ENCODE data around the gene DDIT3.
"Not testable (repeated sequence)": the region's sequence is repeated elsewhere in the genome, so short reads cannot be mapped to it uniquely, and the experiment has no call there.

The DDIT3 gene

GRCh38 chr12:57524814-57525614 is 4.7 kb upstream of the DDIT3 start:
- DNase-seq = no peak

GRCh38 chr12:57523706-57524614 is 3.6 kb upstream of the DDIT3 start:
- no peak for DNase-seq

GRCh38 chr12:57522887-57523705 is 2.8 kb upstream of the DDIT3 start:
- peak; percentile 52 for DNase-seq

DNA sequence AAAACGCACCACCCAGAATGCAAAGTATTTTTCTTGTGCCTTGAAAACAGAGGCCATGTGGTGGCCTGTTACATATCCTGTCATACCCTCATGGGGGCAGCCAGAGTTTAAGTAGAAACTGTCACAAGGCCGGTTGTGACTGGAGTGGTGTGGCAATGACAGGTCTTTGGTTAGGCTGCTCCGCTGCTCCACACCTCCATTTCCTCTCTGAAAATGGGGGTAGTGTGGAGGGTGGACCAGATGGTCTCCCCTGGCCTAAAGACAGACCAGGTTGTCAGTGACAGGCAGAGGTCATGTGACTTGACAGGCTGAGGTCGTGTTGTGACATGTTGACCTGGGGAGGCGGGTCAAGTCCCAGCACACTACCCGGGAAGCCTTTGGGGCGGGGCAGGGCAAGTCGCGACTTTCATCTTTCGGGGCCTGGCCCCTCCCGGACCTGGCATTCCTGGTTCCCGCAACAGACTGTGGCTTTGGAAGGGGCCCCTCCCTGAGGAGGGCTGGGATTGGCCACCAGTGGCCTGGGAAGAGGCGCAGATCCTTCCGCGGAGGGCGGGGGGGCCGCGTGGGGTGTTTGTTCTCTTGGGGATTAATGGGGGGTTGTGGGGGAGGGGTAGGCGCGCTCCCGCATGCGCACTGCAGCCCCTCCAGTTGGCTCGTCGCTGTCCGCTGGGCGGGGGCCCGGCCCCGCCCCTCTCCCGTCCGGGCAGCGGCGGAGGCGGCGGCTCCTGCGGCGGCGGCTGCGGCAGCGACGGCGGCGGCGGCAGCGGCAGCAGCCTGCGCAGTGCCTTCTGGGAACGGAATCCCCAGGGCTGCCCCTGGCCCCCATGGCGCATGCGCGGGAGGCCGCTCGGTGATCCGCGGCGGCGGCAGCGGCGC is 1.9 kb upstream of the DDIT3 start, which contains the start of gene MBD6:
TSS of gene MBD6 (plus strand) at position 814 of the 876 bp plus-strand sequence. CDS start 1,480 bp downstream, outside the sequence.
- peak; percentile 86 for DNase-seq

GRCh38 chr12:57521525-57522010 is 1.3 kb upstream of the DDIT3 start:
- no peak for DNase-seq

DNA sequence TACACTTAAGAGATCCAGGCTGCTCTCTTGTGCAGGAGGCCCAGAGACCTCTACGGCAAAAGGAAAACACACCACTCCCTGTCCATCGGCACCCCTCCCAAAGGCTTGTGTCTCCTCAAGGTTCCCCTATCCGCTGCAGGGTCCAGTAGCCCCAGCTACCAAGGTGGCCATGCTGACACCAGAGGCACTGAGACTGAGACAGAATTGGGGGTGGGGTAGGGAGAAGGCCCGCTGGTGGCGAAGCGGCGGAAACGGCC is 590 bp downstream of the DDIT3 start:
- DNase-seq = no peak

DNA sequence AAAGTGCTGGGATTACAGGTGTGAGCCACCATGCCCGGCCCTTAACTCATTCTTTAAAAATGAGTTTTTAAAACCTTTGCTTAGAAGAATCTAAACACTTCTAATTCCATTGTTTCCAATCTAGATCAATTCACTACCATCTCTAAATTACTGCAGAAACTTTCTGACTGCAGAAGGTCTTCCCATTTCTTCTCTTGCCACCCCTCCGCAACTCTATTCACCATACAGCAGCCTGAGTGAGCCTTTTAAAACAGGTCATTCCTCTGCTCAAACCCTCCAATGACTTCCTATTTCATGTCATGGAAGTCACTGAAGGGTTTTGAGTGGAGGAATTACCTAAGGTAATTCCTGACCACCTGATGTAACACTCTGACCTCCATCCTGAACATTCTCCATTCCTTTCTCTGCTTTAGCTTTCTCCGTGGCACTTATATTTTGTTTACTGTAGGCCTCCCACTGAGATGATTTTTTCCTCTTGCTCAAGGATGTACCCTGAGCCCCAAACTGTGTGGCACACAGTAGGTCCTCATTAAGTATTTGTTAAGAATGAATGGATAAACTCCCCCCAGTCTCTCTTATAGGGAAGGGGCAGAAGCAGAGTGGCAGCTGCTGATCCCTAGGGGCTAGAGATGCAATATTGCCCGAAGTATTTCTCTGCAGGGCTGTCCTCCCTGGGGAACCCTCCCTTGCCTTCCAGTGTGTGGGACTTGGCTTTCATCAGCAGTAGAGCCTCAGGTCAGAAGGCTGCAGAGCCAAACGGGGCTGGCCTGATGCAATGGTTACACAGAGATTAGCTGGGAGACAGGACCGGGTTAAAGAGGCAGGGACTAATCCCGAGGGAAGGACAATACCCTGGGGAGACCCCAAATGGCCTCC is 1.2 kb downstream of the DDIT3 start:
- no peak for DNase-seq

DNA sequence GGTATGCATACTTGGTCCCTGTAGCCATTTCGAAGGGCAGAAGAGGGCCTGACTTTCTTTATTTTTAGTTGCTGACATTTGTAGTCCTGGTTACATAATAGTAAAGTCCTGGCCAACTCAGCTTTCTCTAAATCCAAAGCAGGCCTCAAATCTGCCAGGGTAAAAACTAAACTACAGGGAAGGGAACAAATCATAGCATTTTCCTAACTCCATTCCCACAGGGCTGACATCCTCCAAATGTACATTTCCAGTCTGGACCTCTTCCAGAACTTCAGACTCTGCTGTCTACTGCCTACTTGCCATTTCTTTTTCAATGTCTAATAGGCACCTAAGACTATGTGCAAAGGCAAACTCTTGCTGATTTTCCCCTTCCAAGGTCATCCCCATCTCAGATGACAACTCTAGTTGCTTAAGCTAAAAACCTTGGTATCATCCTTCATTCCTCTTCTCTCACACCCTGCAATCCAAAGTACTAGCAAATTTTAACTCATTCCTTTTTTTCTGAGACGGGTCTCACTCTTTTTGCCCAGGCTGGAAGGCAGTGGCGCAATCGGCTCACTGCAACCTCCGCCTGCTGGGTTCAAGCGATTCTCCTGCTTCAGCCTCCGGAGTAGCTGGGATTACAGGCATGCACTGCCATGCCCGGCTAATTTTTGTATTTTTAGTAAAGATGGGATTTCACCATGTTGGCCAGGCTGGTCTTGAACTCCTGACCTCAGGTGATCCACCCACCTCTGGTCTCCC is 2.0 kb downstream of the DDIT3 start:
- DNase-seq = no peak

DNA sequence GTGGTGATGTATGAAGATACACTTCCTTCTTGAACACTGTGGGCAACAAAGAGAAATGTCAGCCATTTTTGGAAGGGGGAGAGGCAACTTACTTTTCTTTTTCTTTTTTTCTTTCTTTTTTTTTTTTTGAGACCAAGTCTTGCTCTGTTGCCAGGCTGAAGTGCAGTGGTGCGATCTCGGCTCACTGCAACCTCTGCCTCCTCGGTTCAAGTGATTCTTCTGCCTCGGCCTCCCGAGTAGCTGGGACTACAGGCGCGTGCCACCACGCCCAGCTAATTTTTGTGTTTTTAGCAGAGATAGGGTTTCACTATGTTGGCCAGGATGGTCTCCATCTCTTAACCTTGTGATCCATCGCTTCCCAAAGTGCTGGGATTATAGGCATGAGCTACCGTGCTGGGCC is 2.6 kb downstream of the DDIT3 start:
- not testable (repeated sequence) for DNase-seq

DNA sequence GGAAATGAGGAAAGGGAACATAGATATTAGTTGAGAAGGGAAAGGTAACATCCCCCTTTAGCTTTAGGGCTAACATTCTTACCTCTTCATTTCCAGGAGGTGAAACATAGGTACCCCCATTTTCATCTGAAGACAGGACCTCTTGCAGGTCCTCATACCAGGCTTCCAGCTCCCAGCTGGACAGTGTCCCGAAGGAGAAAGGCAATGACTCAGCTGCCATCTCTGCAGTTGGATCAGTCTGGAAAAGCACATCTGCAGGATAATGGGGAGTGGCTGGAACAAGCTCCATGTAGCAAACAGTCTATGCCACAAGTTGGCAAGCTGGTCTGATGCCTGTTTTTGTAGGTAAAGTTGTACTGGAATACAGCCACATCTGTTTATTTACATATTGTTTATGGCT is 3.1 kb downstream of the DDIT3 start:
- no peak for DNase-seq

DNA sequence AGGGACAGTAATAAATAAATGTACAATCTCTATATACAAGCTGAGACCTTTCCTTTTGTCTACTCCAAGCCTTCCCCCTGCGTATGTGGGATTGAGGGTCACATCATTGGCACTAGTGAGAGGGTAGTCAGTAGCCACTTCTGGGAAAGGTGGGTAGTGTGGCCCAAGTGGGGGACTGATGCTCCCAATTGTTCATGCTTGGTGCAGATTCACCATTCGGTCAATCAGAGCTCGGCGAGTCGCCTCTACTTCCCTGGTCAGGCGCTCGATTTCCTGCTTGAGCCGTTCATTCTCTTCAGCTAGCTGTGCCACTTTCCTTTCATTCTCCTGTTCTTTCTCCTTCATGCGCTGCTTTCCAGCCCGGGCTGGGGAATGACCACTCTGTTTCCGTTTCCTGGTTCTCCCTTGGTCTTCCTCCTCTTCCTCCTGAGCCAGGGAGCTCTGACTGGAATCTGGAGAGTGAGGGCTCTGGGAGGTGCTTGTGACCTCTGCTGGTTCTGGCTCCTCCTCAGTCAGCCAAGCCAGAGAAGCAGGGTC is 3.6 kb downstream of the DDIT3 start:
- DNase-seq = no peak

- DNase-seq = no peak
Observed at GRCh38 chr12:57515934-57516541, 4.3 kb downstream of the DDIT3 start.

DNA sequence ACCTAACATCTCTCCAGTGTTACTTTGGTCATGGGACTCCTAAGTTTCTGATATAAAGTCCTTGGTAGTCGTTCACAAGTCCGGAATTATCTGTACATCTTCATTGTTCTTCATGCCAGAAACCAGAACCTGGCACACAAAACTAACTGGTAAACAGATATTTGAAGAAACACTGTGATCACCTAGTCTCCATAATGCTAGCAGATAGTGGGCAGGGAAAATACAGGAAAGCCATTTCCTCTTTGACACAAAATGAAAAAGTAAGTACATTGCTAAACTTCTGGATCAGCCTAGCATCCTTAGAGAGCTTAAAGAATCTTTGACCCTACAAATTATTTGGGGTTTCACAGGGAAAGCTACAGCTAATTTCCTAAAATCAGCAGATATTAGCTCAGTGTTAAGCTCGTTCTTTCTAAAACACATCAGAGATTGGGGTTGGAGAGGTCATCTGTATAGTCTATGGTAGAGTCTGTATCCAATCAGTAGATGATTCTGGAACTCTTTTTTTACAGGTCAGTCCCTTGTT is 4.8 kb downstream of the DDIT3 start:
- no peak for DNase-seq

GRCh38 chr12:57514720-57515407 is 5.5 kb downstream of the DDIT3 start:
- DNase-seq = no peak

- not testable (repeated sequence) for DNase-seq
Observed at GRCh38 chr12:57514246-57514645, 6.1 kb downstream of the DDIT3 start.

DNA sequence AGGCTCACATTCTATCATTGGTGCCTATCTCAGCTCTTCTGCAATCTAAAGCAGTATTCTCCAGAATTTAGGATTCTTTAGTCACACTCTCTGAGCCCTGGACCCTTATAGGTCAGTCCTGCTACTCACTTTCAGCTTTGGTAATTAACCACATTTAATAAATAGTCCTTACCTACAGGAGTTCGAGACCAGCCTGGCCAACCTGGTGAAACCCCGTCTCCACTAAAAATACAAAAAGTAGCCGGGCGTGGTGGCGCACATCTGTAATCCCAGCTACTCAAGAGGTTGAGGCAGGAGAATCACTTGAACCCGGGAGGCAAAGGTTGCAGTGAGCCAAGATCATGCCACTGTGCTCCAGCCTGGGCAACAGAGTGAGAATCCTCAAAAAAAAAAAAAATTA is 6.6 kb downstream of the DDIT3 start:
- not testable (repeated sequence) for DNase-seq

DNA sequence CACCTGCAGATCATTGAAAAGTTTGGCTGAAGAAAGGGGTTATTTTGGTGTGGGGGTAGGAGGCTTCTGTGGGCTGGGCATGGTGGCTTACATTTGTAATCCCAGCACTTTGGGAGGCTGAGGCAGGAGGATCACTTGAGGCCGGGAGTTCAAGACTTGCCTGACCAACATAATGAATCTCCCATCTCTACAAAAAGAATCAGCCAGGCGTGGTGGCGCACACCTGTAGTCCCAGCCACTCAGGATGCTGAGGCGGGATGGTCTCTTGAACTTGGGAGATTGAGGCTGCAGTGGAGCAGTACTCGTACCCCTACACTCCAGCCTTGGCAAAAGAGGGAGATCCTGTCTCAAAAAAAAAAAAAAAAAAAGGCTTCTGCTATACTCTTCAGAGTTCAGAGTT is 7.0 kb downstream of the DDIT3 start:
- DNase-seq = no peak

DNA sequence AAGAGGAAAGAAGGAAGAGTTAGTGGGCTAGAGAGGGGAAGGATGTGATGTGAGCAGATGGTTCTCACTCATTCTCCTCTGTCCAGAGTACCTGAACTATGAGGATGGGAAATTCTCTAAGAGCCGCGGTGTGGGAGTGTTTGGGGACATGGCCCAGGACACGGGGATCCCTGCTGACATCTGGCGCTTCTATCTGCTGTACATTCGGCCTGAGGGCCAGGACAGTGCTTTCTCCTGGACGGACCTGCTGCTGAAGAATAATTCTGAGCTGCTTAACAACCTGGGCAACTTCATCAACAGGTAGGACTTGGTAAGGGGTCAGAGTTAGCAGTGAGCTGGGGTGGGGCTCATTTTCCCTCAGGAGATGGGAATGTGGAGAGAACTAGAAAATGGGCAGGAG is 7.6 kb downstream of the DDIT3 start:
- DNase-seq = no peak

Data from stimulated activated CD4-positive, alpha-beta T cell treated with anti-CD3 and anti-CD28 coated beads, Interleukin-12 subunit alpha, Interleukin-12 subunit beta, amount 100 ng/mL, for 4 hours (primary cell).